VCaP (cell line): ENCODE results near the gene ZNF217.
A peak's percentile ranks its signal among the peaks of the same experiment; 100 is the strongest.
"Not testable (repeated sequence)": the region's sequence is repeated elsewhere in the genome, so short reads cannot be mapped to it uniquely, and the experiment has no call there.

Experiments used
- H3K27ac ChIP-seq: fragments of 450-650 bp; 2 replicates; pipeline ENCODE4 v1.5.1; 2017
- CTCF ChIP-seq: fragments of 450-650 bp; conservative IDR thresholded peaks from 2 replicates; pipeline ENCODE4 v1.5.1; 2017; ENCODE audit warnings: mild to moderate bottlenecking, moderate library complexity

The ZNF217 gene

GRCh38 chr20:53595018-53595378 lies 1.4 kb upstream of the ZNF217 start:
- peak overlapping the region; percentile 97 for H3K27ac ChIP-seq
- TF ChIP-seq CTCF: no peak

- H3K27ac ChIP-seq: peak overlapping the region; percentile 97
- no peak; the same call in 1 of the 2 replicates for TF ChIP-seq CTCF
Observed at GRCh38 chr20:53594068-53595017, 704 bp upstream of the ZNF217 start.

GRCh38 chr20:53592992-53593465 lies 610 bp downstream of the ZNF217 start:
- H3K27ac ChIP-seq: peak overlapping the region; percentile 88
- TF ChIP-seq CTCF: no peak

- H3K27ac ChIP-seq: peak overlapping the region; percentile 88
Observed at GRCh38 chr20:53592454-53592991, 1.1 kb downstream of the ZNF217 start.

- H3K27ac ChIP-seq: peak overlapping the region; percentile 88
Observed at GRCh38 chr20:53591941-53592441, 1.6 kb downstream of the ZNF217 start.

- peak overlapping the region; percentile 88 for H3K27ac ChIP-seq
Observed at GRCh38 chr20:53591206-53591741, 2.4 kb downstream of the ZNF217 start.

GRCh38 chr20:53590608-53591007 lies 3.0 kb downstream of the ZNF217 start:
- H3K27ac ChIP-seq: peak overlapping the region; percentile 88

- H3K27ac ChIP-seq: peak overlapping the region; percentile 88; the same call in 1 of the 2 replicates
Observed at GRCh38 chr20:53590122-53590521, 3.5 kb downstream of the ZNF217 start.

- H3K27ac ChIP-seq: peak overlapping the region; percentile 88
Observed at GRCh38 chr20:53589321-53590065, 4.1 kb downstream of the ZNF217 start.

- peak overlapping the region; percentile 63 for H3K27ac ChIP-seq
Observed at GRCh38 chr20:53587157-53587703, 6.4 kb downstream of the ZNF217 start.

GRCh38 chr20:53586640-53587039 lies 7.0 kb downstream of the ZNF217 start:
- no peak for TF ChIP-seq CTCF
- H3K27ac ChIP-seq: peak overlapping the region; percentile 63

- peak overlapping the region; percentile 63 for H3K27ac ChIP-seq
Observed at GRCh38 chr20:53585910-53586309, 7.7 kb downstream of the ZNF217 start.

GRCh38 chr20:53585004-53585569 lies 8.6 kb downstream of the ZNF217 start:
- H3K27ac ChIP-seq: not testable (repeated sequence)

GRCh38 chr20:53584550-53584913 lies 9.1 kb downstream of the ZNF217 start:
- not testable (repeated sequence) for H3K27ac ChIP-seq
